GM23248 (cell line): ENCODE results near the gene TTC13. TPM values are rescaled to one million over a fixed set of nuclear protein-coding genes. Genes with fewer than 3 reads are reported as not detected.

Experiments used
- DNase-seq: peaks from one replicate; pipeline ENCODE4 v3.0.0-alpha.2; 2015
- H2AFZ ChIP-seq: fragments of 200-600 bp; sonication (generic); 2 replicates; pipeline ENCODE4 v1.6.1; 2016; ENCODE audit warnings: antibody characterized with exemption
- H3F3A ChIP-seq: fragments of 200-600 bp; sonication (generic); 2 replicates; pipeline ENCODE4 v1.6.1; 2016; ENCODE audit warnings: mild to moderate bottlenecking, antibody characterized with exemption, mixed run types; ENCODE audit not compliant: insufficient read depth
- H3K27ac ChIP-seq: fragments of 200-600 bp; sonication (generic); 2 replicates; pipeline ENCODE4 v1.5.1; 2016; ENCODE audit warnings: mild to moderate bottlenecking
- H3K27me3 ChIP-seq: fragments of 200-600 bp; sonication (generic); replicated peaks from 2 replicates; pipeline ENCODE4 v1.6.1; 2016; ENCODE audit warnings: mild to moderate bottlenecking; ENCODE audit not compliant: insufficient read depth
- H3K36me3 ChIP-seq: fragments of 200-600 bp; sonication (generic); 2 replicates; pipeline ENCODE4 v1.6.1; 2016; ENCODE audit warnings: low read depth, mild to moderate bottlenecking
- H3K4me1 ChIP-seq: fragments of 200-600 bp; sonication (generic); 2 replicates; pipeline ENCODE4 v1.6.1; 2016; ENCODE audit warnings: mild to moderate bottlenecking; ENCODE audit not compliant: insufficient read depth
- H3K4me2 ChIP-seq: fragments of 200-600 bp; sonication (generic); one replicate; pipeline ENCODE4 v1.6.1; 2016; ENCODE audit warnings: mild to moderate bottlenecking; ENCODE audit not compliant: unreplicated experiment
- H3K4me3 ChIP-seq: fragments of 200-600 bp; sonication (generic); 2 replicates; pipeline ENCODE4 v1.5.1; 2016; ENCODE audit warnings: mild to moderate bottlenecking
- H3K79me2 ChIP-seq: fragments of 200-600 bp; sonication (generic); 2 replicates; pipeline ENCODE4 v1.6.1; 2016; ENCODE audit warnings: mild to moderate bottlenecking; ENCODE audit not compliant: insufficient read depth
- H3K9ac ChIP-seq: fragments of 200-600 bp; sonication (generic); 2 replicates; pipeline ENCODE4 v1.6.1; 2016; ENCODE audit warnings: mild to moderate bottlenecking
- H3K9me2 ChIP-seq: fragments of 200-600 bp; sonication (generic); 2 replicates; pipeline ENCODE4 v1.6.1; 2016; ENCODE audit warnings: mixed run types, mild to moderate bottlenecking, moderate library complexity; ENCODE audit not compliant: insufficient read depth
- H3K9me3 ChIP-seq: fragments of 200-600 bp; sonication (generic); one replicate; pipeline ENCODE4 v1.6.1; 2017; ENCODE audit warnings: low read depth
- H4K20me1 ChIP-seq: fragments of 200-600 bp; sonication (generic); 2 replicates; pipeline ENCODE4 v1.6.0; 2016; ENCODE audit not compliant: insufficient read depth
- EZH2 ChIP-seq: fragments of 200-600 bp; sonication (generic); IDR thresholded peaks from 2 replicates; pipeline ENCODE4 v1.6.1; 2018; ENCODE audit warnings: antibody characterized with exemption, mild to moderate bottlenecking; ENCODE audit not compliant: insufficient read depth, poor library complexity, severe bottlenecking
- EZH2phosphoT487 ChIP-seq: fragments of 200-600 bp; sonication (generic); IDR thresholded peaks from 2 replicates; pipeline ENCODE4 v1.6.1; 2018; ENCODE audit warnings: antibody characterized with exemption, moderate library complexity, mild to moderate bottlenecking, low read depth; ENCODE audit not compliant: insufficient read depth
- WGBS, 2 experiments: methylation state at CpG; one replicate each; pipeline ENCODE4 v1.1.6; 2015 to 2017; ENCODE audit warnings: low lambda C conversion rate in 2 of 2, low coverage in 1 of 2; ENCODE audit errors: missing lambda C conversion rate in 2 of 2; 5-methylcytosine and 5-hydroxymethylcytosine counted together
- in situ Hi-C: fragments of 300-500 bp; cut with MboI; formaldehyde crosslinking; loops from 2 replicates; pipeline ENCODE4 v1.15.0; 2020
- polyA plus RNA-seq: library from polyadenylated mRNA; unstranded; fragments of >200 nt; fragmentation: Nextera tagmentation; extraction: Ambion mirVana; gene quantifications from 2 replicates; pipeline ENCODE4 v1.2.1, GENCODE V29; 2016
- total RNA-seq: library from RNA; depleted of rRNA; stranded (reverse); fragments of >200 nt; shearing (Covaris generic); gene quantifications from 2 replicates; pipeline ENCODE4 v1.2.3, GENCODE V29; 2014

TTC13 gene
- total and polyA plus RNA-seq, 2 experiments from 2014 or later, result 9.1 to 11.1 TPM

DNA sequence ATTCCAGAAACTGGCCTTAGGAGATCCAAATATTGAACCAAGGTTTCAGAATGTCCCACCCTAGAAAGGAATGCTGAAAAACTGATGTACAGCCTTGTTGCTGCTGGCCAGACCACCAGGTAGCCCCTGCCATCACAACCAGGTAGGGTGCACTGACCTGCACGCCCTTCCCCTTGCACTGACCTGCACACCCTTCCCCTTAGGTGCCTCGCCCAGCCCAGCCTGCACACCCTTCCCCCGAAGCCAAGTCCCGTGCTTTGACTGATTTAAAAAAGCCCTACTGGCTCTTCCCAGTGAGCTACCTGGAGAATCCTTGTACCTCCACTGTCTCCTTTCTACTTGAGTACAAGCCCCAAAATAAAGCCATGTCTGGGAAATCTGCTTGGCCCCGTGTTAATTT, 84.0 kb downstream of the TTC13 start:
- in situ Hi-C loops, result no loop called here
- Histone ChIP-seq H4K20me1 (no peaks in the 10 kb centered on the region), H3F3A (peaks cover 5% of the 10 kb centered on the region; the same call in 1 of the 2 replicates), H3K9me3 (no peaks in the 10 kb centered on the region), H3K9ac (no peak overlapping the region), H3K36me3 (no peaks in the 10 kb centered on the region), H3K4me1 (peaks cover 13% of the 10 kb centered on the region), H3K27me3 (no peaks in the 10 kb centered on the region), H3K27ac (no peak overlapping the region), H3K79me2 (no peaks in the 10 kb centered on the region), H3K4me3 (no peak overlapping the region), H3K9me2 (no peaks in the 10 kb centered on the region), H3K4me2 (no peak overlapping the region), H2AFZ (no peak overlapping the region)
- TF ChIP-seq EZH2phosphoT487 (no peak), EZH2 (no peak)
- 58 to 59% methylated on average over 5 of the region's 5 CpGs for WGBS, 2 experiments
- no peak for DNase-seq

DNA sequence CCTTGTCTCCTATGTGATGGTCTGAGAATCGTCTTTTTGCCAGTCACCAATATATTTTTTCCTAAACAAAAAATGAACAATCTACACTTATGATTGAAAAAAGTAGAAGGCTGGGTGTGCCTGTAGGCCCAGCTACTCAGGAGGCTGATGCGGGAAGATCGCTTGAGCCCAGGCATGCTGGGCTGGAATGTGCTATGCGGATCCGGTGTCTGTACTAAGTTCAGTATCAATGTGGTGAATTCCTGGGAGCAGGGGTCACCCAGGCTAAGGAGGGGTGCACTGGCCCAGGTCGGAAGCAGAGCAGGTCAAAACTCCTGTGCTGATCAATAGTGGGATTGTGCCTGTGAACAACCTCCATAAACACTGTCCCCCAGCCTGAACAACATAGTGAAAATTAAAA, 84.6 kb downstream of the TTC13 start:
- peaks cover 5% of the 10 kb centered on the region; the same call in 1 of the 2 replicates for H3F3A ChIP-seq
- DNase-seq, result no peak
- H3K4me1 ChIP-seq, result peaks cover 8% of the 10 kb centered on the region
- WGBS, 2 experiments, result 84 to 87% methylated on average over 6 of the region's 6 CpGs
- no peaks in the 10 kb centered on the region for H4K20me1 ChIP-seq
- no peak overlapping the region for H3K9ac ChIP-seq
- no peak for TF ChIP-seq EZH2
- no peak for TF ChIP-seq EZH2phosphoT487
- no peak overlapping the region for H2AFZ ChIP-seq
- H3K9me2 ChIP-seq, result no peaks in the 10 kb centered on the region
- no peaks in the 10 kb centered on the region for H3K27me3 ChIP-seq
- no peak overlapping the region for H3K4me2 ChIP-seq
- no peaks in the 10 kb centered on the region for H3K79me2 ChIP-seq
- H3K36me3 ChIP-seq, result no peaks in the 10 kb centered on the region
- H3K4me3 ChIP-seq, result no peak overlapping the region
- in situ Hi-C loops, result no loop called here
- no peaks in the 10 kb centered on the region for H3K9me3 ChIP-seq
- no peak overlapping the region for H3K27ac ChIP-seq

DNA sequence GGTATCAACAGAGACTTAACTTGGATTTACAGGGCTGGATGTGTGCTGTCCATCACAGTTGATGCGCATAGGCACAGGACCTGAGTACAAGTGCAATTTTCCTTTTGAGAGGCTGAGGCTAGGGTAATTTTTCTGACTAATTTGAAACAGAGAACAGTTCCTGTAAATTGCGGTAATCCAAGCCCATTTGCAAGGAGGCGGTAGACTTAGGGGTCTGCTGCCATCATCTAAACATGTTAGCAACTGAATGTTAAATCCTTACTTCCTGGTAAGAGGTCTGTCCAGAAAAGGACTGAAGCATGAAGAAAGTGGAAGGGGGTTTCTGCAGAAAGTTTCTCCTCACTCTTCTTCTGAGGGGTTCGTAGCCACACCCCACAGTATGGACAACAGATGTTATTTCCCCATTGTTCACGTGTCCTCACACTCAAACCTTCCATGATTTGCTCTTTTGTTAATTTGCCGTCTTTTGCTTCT, 86.6 kb downstream of the TTC13 start:
- H3K4me3 ChIP-seq, result no peak overlapping the region
- no peaks in the 10 kb centered on the region for H3K27me3 ChIP-seq
- H3K27ac ChIP-seq, result no peak overlapping the region
- TF ChIP-seq EZH2phosphoT487 (no peak), EZH2 (no peak)
- peaks cover 5% of the 10 kb centered on the region; the same call in 1 of the 2 replicates for H3F3A ChIP-seq
- H3K4me1 ChIP-seq, result peaks cover 8% of the 10 kb centered on the region
- no peaks in the 10 kb centered on the region for H3K9me3 ChIP-seq
- H2AFZ ChIP-seq, result peak overlapping the region; percentile 41
- peak; percentile 9 for DNase-seq
- H3K79me2 ChIP-seq, result no peaks in the 10 kb centered on the region
- in situ Hi-C loops, result no loop called here
- no peak overlapping the region for H3K9ac ChIP-seq
- no peaks in the 10 kb centered on the region for H4K20me1 ChIP-seq
- H3K9me2 ChIP-seq, result no peaks in the 10 kb centered on the region
- no peaks in the 10 kb centered on the region for H3K36me3 ChIP-seq
- WGBS, 2 experiments, result 41 to 44% methylated on average over 6 of the region's 6 CpGs
- no peak overlapping the region for H3K4me2 ChIP-seq

DNA sequence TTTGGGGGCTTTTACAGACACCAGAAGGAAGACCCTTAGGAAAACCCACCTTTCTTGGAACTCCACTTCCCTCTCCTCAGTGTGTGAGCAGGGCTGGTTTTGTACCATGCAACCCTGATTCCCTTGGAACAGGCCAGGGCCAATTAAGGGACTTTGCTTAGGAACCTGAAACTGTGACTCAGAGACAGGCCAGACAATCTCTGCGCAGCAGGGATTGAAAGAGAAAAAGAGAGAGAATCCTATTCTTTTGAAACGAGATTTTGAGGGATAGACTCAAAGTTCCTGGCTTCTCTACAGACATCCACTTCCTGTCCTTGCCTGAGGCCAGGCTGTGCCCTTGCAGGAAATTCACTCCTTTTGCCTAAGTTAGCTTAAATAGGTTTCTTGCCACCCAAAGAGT, 87.2 kb downstream of the TTC13 start:
- Histone ChIP-seq H3K9me3 (no peaks in the 10 kb centered on the region), H3K27ac (no peak overlapping the region), H2AFZ (peak overlapping the region; percentile 41), H4K20me1 (no peaks in the 10 kb centered on the region), H3K79me2 (no peaks in the 10 kb centered on the region), H3K4me1 (peaks cover 8% of the 10 kb centered on the region), H3K4me2 (peak overlapping the region; percentile 35), H3K27me3 (no peaks in the 10 kb centered on the region), H3K9me2 (no peaks in the 10 kb centered on the region), H3K4me3 (no peak overlapping the region), H3K36me3 (no peaks in the 10 kb centered on the region), H3F3A (peaks cover 5% of the 10 kb centered on the region; the same call in 1 of the 2 replicates), H3K9ac (no peak overlapping the region)
- no peak for TF ChIP-seq EZH2
- TF ChIP-seq EZH2phosphoT487, result no peak
- in situ Hi-C loops, result no loop called here
- DNase-seq, result peak; percentile 63
- 10 to 21% methylated on average over 2 of the region's 2 CpGs for WGBS, 2 experiments

DNA sequence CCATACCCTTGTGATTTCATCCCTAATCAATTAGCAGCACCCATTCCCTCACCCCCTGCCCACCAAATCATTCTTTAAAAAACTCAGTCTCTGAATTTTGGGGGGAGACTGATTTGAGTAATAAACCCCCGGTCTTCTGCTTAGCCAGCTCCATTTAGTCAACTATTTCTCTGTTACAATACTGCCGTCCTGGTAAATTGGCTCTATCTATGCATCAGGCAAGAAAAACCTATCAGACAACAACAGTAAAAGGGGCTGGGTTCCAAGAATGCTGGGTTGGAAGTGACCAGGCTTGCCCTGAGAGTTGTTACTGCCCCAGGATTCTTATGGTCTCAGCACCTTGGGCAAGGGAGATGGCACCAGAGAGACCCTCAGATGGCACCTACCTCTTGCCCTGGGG, 94.0 kb downstream of the TTC13 start:
- no peaks in the 10 kb centered on the region for H3F3A ChIP-seq
- in situ Hi-C loops, result no loop called here
- H2AFZ ChIP-seq, result no peak overlapping the region
- H3K27me3 ChIP-seq, result no peaks in the 10 kb centered on the region
- H4K20me1 ChIP-seq, result no peaks in the 10 kb centered on the region
- no peak overlapping the region for H3K9ac ChIP-seq
- H3K9me3 ChIP-seq, result no peaks in the 10 kb centered on the region
- no peak overlapping the region for H3K27ac ChIP-seq
- no peak overlapping the region for H3K4me3 ChIP-seq
- TF ChIP-seq EZH2phosphoT487 (no peak), EZH2 (no peak)
- no peaks in the 10 kb centered on the region for H3K36me3 ChIP-seq
- WGBS, 2 experiments, result 69 to 84% methylated on average over 2 of the region's 2 CpGs
- no peak overlapping the region for H3K4me2 ChIP-seq
- H3K79me2 ChIP-seq, result no peaks in the 10 kb centered on the region
- H3K9me2 ChIP-seq, result no peaks in the 10 kb centered on the region
- no peaks in the 10 kb centered on the region; the same call in 1 of the 2 replicates for H3K4me1 ChIP-seq
- no peak for DNase-seq
